Erythroblast (primary cell): ENCODE measurements around the gene WDR20.
A peak's percentile ranks its signal among the peaks of the same experiment; 100 is the strongest.
"Not testable (repeated sequence)": the region's sequence is repeated elsewhere in the genome, so short reads cannot be mapped to it uniquely, and the experiment has no call there.

Experiments used
- DNase-seq, 2 experiments: peaks; one replicate each; lab custom pipeline; 2025; lab: John Stamatoyannopoulos, UW
- GATA1 ChIP-seq: IDR thresholded peaks from 2 replicates; pipeline ENCODE4 v1.6.1; 2011; ENCODE audit warnings: low read depth, mild to moderate bottlenecking, control low read depth, low read length, moderate library complexity
- POLR2A ChIP-seq: IDR thresholded peaks from 2 replicates; pipeline ENCODE4 v1.6.1; 2011; ENCODE audit warnings: mild to moderate bottlenecking, low read length

The WDR20 gene, protein sequence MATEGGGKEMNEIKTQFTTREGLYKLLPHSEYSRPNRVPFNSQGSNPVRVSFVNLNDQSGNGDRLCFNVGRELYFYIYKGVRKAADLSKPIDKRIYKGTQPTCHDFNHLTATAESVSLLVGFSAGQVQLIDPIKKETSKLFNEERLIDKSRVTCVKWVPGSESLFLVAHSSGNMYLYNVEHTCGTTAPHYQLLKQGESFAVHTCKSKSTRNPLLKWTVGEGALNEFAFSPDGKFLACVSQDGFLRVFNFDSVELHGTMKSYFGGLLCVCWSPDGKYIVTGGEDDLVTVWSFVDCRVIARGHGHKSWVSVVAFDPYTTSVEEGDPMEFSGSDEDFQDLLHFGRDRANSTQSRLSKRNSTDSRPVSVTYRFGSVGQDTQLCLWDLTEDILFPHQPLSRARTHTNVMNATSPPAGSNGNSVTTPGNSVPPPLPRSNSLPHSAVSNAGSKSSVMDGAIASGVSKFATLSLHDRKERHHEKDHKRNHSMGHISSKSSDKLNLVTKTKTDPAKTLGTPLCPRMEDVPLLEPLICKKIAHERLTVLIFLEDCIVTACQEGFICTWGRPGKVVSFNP

DNA sequence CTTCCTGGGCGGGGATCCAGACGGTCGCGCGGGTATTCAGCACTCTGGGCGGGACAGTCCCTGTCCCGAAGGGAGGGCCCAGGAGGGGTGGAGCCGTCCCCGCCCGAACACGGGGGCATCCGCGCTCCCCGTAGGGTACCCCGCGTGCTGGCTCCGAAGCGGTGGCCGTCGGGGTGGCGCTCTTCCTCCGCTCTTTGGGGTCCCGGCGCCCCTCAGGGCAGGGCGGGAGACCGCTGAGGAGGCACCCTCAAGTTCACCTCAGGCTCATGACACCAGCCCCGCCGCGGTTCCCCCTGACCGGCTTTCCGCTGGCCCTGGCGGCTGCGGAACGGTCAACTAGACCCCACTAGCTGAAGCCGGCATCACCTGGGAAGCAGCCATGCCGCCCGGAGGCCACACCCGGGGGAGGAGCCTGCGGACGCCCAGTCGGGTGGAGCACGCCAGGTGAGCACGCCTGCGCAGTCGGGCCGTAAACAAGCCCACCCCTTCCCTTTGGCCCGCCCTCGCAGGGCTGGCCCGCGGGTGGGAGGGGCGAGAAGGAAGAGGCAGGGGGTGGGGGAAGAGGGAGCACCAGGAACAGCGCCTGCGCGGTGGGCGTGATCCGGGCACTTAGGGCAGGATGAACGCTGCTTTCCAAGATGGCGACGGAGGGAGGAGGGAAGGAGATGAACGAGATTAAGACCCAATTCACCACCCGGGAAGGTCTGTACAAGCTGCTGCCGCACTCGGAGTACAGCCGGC is at the start of gene WDR20:
WDR20 (plus strand) TSS at position 612 of the 741 bp plus-strand sequence; CDS start at position 639, 27 bp downstream.
- peak; percentile 98 to 99 for DNase-seq
- no peak for TF ChIP-seq GATA1
- peak; percentile 75 for TF ChIP-seq POLR2A

DNA sequence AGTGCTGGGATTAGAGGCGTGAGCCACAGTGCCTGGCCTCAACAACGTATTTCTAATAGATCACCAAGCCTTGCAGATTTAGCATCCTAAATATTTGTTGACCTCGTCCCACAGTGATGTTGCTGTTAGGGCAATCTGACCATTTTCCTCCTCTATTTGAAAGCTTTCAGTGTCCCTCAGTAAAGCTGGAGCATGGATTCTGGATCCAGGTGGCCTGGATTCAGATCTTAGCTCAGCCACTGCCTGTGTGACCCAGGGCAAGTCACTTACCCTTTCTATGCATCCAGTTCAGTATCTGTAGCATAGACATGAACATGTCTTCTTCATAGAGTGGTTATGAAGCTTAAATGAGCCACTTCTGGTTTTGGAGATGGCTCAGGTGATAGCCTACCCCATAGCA is 49.0 kb upstream of the WDR20 start:
- no peak for DNase-seq
- TF ChIP-seq GATA1 (no peak), POLR2A (no peak)

DNA sequence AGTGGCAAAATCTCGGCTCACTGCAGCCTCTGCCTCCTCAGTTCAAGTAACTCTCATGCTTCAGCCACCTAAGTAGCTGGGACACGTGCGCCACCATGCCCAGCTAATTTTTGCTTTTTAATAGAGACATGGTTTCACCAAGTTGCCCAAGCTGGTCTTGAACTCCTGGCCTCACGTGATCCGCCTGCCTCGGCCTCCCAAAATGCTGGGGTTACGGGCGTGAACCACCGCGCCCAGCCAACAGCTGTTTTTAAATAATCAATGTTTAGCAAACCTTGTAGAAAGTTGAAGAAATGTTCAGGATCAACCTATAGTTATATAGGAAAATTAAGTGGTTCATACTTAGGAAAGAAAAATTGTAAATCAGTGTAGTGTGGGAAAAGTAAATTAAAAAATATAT is 46.9 kb upstream of the WDR20 start:
- TF ChIP-seq GATA1 (no peak), POLR2A (no peak)
- DNase-seq, result no peak

DNA sequence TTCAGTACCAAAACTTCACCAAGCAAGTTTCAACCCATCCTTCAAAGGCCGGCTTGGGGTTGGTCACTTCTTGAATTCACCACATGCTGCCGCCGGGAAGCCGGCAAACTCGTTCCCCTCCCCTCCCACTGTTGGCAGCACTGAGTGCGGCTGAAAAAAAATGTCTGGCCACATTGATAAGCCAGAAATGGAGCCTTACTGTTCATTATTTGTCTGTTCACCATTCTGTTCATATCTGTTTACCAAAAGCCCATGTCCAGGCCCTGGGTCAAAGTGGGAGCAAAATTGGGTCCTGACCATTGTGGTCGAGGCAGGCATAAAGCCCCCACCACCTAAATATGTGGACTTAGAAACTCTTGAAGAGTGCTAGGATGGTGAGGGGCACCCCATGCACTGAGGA is 45.6 kb upstream of the WDR20 start:
- DNase-seq, result peak; percentile 82 to 89
- no peak for TF ChIP-seq GATA1
- TF ChIP-seq POLR2A, result no peak

DNA sequence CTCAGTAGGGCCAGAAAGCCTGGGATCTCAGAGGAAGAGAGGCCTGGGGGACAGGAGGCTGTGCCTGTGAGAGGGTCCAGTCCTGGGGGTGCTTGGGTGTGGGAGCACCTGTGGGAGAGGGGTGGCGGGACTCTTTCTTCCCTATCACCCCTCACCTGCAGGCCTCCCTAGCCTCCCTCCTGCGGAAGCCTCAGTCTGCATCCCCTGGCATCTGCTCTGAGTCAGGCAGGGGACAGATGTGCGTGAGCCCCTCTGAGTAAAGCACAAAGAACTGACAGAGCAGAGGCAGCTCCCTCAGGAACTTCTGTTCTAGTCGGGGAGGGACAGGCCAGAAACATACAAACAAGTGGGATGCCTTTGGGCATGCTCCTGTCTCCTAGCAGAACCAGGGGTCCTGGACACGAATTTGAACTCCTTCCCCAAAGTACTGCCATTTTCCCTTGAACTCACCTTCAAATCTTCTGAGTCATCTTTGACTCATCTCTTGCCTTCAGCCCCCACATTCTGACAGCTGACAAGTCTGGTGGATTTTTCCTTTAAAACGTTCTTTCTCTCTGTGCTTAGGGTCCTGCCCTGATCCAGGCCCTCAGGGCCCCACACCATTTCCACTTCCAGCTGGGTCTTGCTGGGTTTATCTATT is 44.3 kb upstream of the WDR20 start:
- peak in 1 of 2 experiments; percentile 32 for DNase-seq
- no peak for TF ChIP-seq POLR2A
- TF ChIP-seq GATA1, result no peak

DNA sequence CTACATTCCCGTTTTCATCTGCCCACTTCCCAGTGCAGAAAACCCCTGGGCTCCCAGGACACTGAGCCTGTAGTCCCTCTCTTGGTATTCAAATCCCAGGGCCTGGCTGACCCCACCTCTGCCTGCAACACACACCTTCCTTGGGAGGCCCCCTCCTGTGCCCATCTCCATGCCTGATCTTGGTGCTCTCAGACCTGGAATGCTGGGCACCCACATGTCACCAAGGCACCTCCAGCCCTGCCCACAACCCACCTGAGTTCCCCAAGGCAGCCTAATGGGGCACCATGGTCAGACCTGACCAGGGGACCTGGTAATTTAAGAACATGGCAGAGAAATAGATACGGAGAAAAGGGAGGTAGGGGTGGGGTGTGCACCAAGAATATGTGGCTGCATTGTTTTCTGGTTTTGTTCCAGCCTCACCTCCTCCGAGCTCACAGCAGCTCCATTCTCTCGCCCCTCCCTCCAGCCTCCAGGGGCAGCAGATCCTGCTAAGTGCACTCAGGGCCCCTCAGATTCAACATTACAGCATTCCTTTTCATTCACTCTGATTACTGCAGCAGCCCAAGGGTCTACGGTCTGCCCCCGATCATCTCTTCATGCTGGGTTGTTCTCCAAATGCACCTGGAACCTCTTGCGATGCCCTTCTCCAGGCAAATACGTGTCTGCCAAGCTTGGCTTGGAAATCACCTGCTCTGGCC is 43.7 kb upstream of the WDR20 start:
- no peak for DNase-seq
- no peak for TF ChIP-seq GATA1
- no peak for TF ChIP-seq POLR2A

DNA sequence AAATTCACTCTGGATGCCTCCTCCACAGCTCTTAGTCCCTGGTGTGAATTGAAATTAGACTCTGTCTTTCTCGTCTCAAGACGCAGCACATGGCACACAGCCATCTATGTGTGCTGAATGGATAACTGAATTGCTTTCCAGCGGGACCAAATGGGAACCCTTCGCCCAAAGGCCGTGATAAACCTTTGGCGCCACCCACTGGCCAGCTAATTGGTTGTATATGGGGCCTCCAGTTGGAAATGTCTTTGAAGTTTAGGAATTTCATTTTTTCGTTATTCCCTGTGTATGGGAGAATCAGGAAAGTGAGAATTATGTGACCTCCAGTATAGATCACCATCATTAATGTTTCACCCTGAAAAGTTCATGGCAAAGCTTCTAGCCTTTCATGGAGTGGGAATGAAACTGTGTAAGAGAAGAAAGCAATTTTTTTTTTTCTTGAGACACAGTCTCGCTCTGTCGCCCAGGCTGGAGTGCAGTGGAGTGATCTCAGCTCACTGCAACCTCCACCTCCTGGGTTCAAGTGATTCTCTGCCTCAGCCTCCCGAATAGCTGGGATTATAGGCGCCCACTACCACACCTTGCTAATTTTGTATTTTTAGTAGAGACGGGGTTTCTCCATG is 43.0 kb upstream of the WDR20 start:
- DNase-seq, result peak; percentile 77 to 85
- TF ChIP-seq POLR2A (no peak), GATA1 (no peak)

DNA sequence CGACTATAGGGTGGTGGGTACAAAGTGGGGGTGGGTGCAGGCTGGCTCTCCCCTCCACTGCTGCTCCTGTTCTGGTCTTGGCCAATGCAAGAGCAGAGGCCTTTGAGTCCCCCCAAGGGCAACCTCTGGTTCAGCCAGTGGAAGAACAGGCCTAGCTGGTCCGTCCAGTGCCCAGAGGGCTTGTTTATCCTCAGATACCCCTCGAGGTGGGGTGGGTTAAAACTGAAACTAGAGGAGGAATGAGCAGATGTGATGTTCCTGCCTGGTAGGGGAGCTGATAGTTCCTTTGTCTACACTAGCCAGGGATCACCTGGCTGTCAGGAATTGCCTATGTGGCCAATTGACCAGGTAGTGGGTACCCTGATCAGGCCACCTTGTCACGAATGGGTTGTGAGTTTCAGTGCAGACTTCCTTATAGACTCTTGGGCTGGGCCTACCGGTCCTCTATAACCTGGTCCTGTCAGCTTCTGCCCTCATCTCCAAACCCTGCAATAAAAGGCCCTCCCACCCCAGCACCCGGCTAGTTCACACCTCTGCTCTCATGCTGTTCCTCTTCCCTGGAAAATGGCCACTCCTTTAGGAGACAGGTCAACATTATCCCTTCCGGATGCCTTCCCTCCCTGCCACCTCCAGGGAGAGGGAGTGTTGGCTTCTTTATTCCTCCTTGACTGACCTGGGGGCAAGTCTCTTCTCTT is 42.1 kb upstream of the WDR20 start:
- DNase-seq, result no peak
- TF ChIP-seq POLR2A (no peak), GATA1 (no peak)

DNA sequence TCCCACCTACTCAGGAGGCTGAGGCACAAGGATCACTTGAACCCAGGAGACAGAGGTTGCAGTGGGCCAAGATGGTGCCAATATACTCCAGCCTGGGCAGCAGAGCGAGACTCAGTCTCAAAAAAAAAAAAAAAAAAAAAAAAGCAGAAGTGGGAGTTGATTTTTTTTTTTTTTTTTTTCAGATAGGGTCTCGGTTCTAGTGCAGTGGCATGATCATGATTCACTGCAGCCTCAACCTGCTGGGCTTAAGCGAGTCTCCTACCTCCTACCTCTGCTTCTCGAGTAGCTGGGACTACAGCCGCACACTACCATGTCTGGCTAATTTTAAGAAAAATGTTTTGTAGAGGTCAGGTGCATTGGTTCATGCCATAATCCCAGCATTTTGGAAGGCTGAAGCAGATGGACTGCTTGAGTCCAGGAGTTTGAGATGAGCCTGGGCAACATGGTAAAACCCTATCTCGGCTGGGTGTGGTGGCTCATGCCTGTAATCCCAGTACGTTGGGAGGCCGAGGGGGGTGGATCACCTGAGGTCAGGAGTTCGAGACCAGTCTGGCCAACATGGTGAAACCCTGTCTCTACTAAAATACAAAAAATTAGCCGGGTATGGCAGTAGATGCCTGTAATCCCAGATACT is 36.5 kb upstream of the WDR20 start:
- no peak for DNase-seq
- TF ChIP-seq GATA1 (no peak), POLR2A (no peak)

DNA sequence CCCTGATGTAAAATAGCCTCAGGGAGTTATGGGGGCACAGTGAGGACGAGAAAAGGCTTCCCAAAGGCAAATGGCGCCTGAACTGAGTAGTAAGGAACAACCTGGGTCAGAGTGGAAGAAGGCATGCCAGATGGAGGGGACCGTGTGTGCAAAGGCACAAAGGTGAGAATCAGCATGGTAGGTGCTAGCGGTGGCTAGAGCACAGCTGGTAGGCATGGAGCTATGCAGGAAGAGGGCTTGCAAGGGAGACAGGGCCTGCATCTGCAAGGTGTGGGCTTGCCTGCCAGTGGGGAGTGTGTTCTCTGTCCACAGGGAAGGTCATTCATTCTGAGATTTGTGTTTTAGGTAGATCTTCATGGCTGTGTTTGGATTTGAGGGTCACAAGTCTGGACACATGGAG is 34.3 kb upstream of the WDR20 start:
- TF ChIP-seq POLR2A (no peak), GATA1 (no peak)
- no peak for DNase-seq

DNA sequence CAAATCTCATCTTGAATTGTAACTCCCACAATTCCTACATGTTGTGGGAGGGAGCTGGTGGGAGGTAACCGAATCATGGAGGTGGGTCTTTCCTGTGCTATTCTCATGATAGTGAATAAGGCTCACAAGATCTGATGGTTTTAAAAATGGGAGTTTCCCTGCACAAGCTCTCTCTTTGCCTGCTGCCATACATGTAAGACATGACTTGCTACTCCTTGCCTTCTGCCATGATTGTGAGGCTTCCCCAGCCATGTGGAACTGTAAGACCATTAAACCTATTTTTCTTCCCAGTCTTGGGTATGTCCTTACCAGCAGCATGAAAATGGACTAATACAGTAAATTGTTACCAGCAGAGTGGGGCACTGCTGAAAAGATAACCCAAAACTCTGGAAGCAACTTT is 30.4 kb upstream of the WDR20 start:
- DNase-seq, result not testable (repeated sequence)

DNA sequence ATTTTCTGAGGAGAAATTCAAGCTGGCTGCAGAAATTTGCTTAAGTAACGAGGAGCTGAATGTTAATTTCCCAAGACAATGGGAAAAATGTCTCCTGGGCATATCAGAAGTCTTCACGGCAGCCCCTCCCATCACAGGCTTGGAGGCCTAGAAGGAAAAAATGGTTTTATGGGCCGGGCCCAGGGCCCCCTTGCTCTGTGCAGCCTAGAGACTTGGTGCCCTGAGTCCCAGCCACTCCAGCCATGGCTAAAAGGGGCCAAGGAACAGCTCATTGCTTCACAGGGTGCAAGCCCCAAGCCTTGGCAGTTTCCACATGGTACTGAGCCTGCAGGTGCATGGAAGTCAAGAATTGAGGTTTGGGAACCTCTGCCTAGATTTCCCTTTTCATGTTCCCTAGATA is 28.6 kb upstream of the WDR20 start:
- no peak for DNase-seq
- TF ChIP-seq POLR2A (no peak), GATA1 (no peak)
